KBM-7 (cell line): ENCODE data around the gene SYTL2.
A peak's percentile ranks its signal among the peaks of the same experiment; 100 is the strongest.
"Not testable (repeated sequence)": the region's sequence is repeated elsewhere in the genome, so short reads cannot be mapped to it uniquely, and the experiment has no call there.

ENCODE experiments used
- DNase-seq: peaks from one replicate; pipeline ENCODE4 v3.0.0-alpha.2; 2015
- in situ Hi-C: fragments of 300-500 bp; cut with MboI; formaldehyde crosslinking; loops from 2 replicates; pipeline ENCODE4 v1.14.3; 2020; ENCODE audit warnings: low sequenced_read_pairs, low pct_unique_long_range_greater_than_20kb, mixed read lengths

SYTL2 gene

GRCh38 chr11:85670949-85671663 lies 139.8 kb downstream of the SYTL2 start:
- in situ Hi-C loops, DNase-seq: not testable (repeated sequence)

GRCh38 chr11:85668157-85668556 lies 142.8 kb downstream of the SYTL2 start:
- no peak for DNase-seq
- in situ Hi-C loops: no loop called here

GRCh38 chr11:85666687-85667086 lies 144.3 kb downstream of the SYTL2 start:
- in situ Hi-C loops: no loop called here
- DNase-seq: no peak

GRCh38 chr11:85665733-85666132 lies 145.2 kb downstream of the SYTL2 start:
- no peak for DNase-seq
- in situ Hi-C loops: no loop called here

- peak; percentile 94 for DNase-seq
- in situ Hi-C loops: no loop called here
Measured at GRCh38 chr11:85664615-85665481, 146.1 kb downstream of the SYTL2 start, which contains the start of gene CREBZF. TSS of gene CREBZF (minus strand) at chr11:85665129. CDS start at chr11:85664875, 254 bp downstream.

- peak; percentile 85 for DNase-seq
- in situ Hi-C loops: no loop called here
Measured at GRCh38 chr11:85663753-85664614, 147.0 kb downstream of the SYTL2 start.

- peak; percentile 28 for DNase-seq
- in situ Hi-C loops: no loop called here
Measured at GRCh38 chr11:85663080-85663752, 147.7 kb downstream of the SYTL2 start.

- DNase-seq: no peak
- in situ Hi-C loops: no loop called here
Measured at GRCh38 chr11:85661972-85662664, 148.8 kb downstream of the SYTL2 start.

- in situ Hi-C loops: no loop called here
- DNase-seq: no peak
Measured at GRCh38 chr11:85658180-85658579, 152.8 kb downstream of the SYTL2 start.

GRCh38 chr11:85656777-85657176 lies 154.2 kb downstream of the SYTL2 start:
- no peak for DNase-seq
- in situ Hi-C loops: no loop called here

GRCh38 chr11:85654343-85654742 lies 156.6 kb downstream of the SYTL2 start:
- DNase-seq, in situ Hi-C loops: not testable (repeated sequence)

- DNase-seq: peak; percentile 77
- in situ Hi-C loops: no loop called here
Measured at GRCh38 chr11:85652786-85653447, 158.0 kb downstream of the SYTL2 start.

GRCh38 chr11:85651118-85651517 lies 159.8 kb downstream of the SYTL2 start:
- DNase-seq: no peak
- in situ Hi-C loops: no loop called here

GRCh38 chr11:85647604-85648299 lies 163.2 kb downstream of the SYTL2 start, which contains the start of gene TMEM126A:
TSS of gene TMEM126A (plus strand) at chr11:85647967. CDS start at chr11:85650256, 2,289 bp downstream.
- in situ Hi-C loops: no loop called here
- peak; percentile 90 for DNase-seq

GRCh38 chr11:85647078-85647477 lies 163.9 kb downstream of the SYTL2 start:
- no peak for DNase-seq
- in situ Hi-C loops: no loop called here
